Mesodermal cell (in vitro differentiated cells): Measurements from ENCODE around the gene WFDC10A.
"Not testable (repeated sequence)": the region's sequence is repeated elsewhere in the genome, so short reads cannot be mapped to it uniquely, and the experiment has no call there.

ENCODE experiments used
- H3K27ac ChIP-seq: 2 replicates; pipeline ENCODE4 v1.7.0; 2013; ENCODE audit warnings: mild to moderate bottlenecking, low read depth, low read length, moderate library complexity; ENCODE audit not compliant: severe bottlenecking
- H3K36me3 ChIP-seq: 2 replicates; pipeline ENCODE4 v1.7.1; 2013; ENCODE audit warnings: mild to moderate bottlenecking, low read length, moderate library complexity; ENCODE audit not compliant: control insufficient read depth, insufficient read depth
- H3K4me1 ChIP-seq: one replicate; pipeline ENCODE4 v1.7.1; 2013; ENCODE audit warnings: mild to moderate bottlenecking, low read length; ENCODE audit not compliant: insufficient read depth, control insufficient read depth, poor library complexity, severe bottlenecking
- H3K4me3 ChIP-seq: 2 replicates; pipeline ENCODE4 v1.7.0; 2013; ENCODE audit warnings: low read length, control low read depth, mild to moderate bottlenecking; ENCODE audit not compliant: insufficient read depth, poor library complexity, severe bottlenecking; ENCODE audit errors: extremely low read depth
- H3K9me3 ChIP-seq: 2 replicates; pipeline ENCODE4 v1.7.1; 2013; ENCODE audit warnings: mild to moderate bottlenecking, low read length, moderate library complexity; ENCODE audit not compliant: control insufficient read depth
- WGBS, 2 experiments: methylation state at CpG; one replicate each; pipeline ENCODE4 v1.1.5; 2013; ENCODE audit warnings: missing lambda C conversion rate in 2 of 2; ENCODE audit not compliant: insufficient coverage in 2 of 2; 5-methylcytosine and 5-hydroxymethylcytosine counted together

Gene WFDC10A

DNA sequence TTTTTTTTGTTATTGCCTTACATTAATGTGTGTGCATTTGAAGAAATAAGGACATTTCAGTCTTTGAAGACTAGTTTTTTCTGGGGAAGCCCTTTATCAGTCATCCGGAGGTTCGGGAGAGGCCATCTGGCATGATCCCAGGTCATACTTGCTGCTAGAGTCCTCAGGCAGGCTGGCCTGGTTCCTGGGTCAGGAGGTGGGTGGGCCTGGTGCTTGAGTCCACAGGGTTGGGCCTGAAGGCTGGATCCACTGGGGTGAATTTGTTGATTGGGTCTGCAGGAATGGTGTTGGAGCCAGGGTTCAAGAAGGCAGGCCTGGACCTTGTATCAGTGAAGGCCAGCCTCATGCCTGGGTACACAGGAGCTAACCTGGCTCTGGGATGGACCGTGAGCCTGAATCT is 17.3 kb downstream of the WFDC10A start:
- Histone ChIP-seq H3K4me3 (no peak overlapping the region), H3K4me1 (no peaks in the 10 kb centered on the region), H3K27ac (no peak overlapping the region), H3K36me3 (no peaks in the 10 kb centered on the region), H3K9me3 (no peaks in the 10 kb centered on the region)
- WGBS, 2 experiments = 87 to 98% methylated on average over 3 of the region's 3 CpGs

DNA sequence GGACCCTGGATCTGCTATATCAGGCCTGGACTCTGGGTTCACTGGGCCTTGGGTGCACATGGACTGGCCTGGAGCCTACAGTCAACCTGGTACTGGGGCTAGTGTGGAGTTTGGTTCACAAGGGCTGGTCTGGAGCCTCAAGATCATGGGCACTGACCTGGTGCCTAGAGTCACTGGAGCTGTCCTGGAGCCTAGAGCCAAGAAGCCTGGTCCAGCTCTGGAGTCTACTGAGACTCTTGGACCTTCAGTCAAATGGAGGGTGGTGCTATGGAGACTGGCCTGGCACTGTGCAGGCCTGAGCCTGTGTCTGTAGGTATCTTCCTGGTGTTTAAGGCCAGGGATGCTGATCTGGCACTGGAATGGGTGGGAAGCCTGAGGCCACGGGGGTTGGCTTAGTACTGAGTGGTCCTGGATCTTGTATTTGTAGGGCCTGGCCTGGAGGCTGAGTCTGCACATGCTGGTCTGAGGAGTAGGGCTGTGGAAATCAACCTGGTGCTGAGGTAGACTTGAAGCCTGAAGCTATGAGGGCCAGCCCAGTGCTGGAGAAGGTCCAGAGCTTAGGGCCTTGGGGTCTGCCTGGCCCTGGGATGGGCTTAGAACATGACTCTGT is 18.0 kb downstream of the WFDC10A start:
- Histone ChIP-seq H3K4me1 (no peaks in the 10 kb centered on the region), H3K36me3 (no peaks in the 10 kb centered on the region), H3K4me3 (no peak overlapping the region), H3K27ac (no peak overlapping the region), H3K9me3 (no peaks in the 10 kb centered on the region)
- WGBS, 2 experiments = 83 to 89% methylated on average over 1 of the region's 1 CpG

DNA sequence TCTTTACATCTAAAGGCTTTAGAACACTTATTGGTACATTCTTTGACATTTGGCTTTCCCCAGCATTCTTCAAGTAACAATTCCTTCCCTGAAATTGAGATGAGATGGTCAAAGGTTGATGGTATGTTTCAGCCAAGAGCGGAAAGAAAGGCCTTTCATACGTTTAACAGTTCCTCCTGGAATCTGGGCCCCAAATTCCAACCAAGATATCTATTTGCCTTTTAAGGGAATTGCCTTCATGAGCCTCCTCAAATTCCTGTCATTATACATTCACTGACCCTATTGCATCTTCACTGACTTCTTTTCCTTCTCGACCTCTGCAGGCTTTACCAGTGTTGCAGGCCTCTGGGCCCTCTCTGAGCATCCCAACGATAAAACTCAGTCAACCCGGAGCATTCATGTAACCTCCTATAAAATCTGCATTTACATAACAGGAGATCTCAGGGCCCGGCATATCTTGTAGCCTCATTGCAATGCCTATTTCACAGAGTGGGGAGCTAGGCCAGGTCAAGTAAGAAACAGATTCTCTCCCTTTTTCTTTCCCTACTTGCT is 19.8 kb downstream of the WFDC10A start:
- no peaks in the 10 kb centered on the region for H3K9me3 ChIP-seq
- 87 to 89% methylated on average over 5 to 6 of the region's 6 CpGs for WGBS, 2 experiments
- no peak overlapping the region for H3K27ac ChIP-seq
- H3K36me3 ChIP-seq = no peaks in the 10 kb centered on the region
- no peaks in the 10 kb centered on the region for H3K4me1 ChIP-seq
- no peak overlapping the region for H3K4me3 ChIP-seq

DNA sequence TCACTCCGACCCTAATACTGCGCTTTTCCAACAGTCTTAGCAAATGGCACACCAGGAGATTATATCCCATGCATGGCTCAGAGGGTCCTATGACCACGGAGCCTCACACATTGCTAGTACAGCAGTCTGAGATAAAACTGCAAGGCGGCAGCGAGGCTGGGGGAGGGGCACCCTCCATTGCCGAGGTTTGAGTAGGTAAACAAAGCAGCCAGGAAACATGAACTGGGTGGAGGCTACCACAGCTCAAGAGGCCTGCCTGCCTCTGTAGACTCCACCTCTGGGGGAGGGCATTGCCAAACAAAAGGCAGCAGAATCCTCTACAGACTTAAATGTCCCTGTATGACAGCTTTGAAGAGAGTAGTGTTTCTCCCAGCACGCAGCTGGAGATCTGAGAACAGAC is 22.2 kb downstream of the WFDC10A start:
- not testable (repeated sequence) for H3K4me1 ChIP-seq, H3K4me3 ChIP-seq, H3K36me3 ChIP-seq, H3K27ac ChIP-seq, H3K9me3 ChIP-seq
- 85 to 86% methylated on average over 5 to 7 of the region's 7 CpGs for WGBS, 2 experiments

DNA sequence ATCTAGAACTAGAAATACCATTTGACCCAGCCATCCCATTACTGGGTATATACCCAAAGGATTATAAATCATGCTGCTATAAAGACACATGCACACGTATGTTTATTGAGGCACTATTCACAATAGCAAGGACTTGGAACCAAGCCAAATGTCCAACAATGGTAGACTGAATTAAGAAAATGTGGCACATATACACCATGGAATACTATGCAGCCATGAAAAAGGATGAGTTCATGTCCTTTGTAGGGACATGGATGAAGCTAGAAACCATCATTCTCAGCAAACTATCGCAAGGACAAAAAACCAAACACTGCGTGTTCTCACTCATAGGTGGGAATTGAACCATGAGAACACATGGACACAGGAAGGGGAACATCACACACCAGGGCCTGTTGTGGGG is 27.5 kb downstream of the WFDC10A start:
- not testable (repeated sequence) for H3K36me3 ChIP-seq, H3K4me3 ChIP-seq, H3K9me3 ChIP-seq, H3K4me1 ChIP-seq, H3K27ac ChIP-seq
- WGBS, 2 experiments = no CpG with 5 or more reads among the region's 3 CpGs

DNA sequence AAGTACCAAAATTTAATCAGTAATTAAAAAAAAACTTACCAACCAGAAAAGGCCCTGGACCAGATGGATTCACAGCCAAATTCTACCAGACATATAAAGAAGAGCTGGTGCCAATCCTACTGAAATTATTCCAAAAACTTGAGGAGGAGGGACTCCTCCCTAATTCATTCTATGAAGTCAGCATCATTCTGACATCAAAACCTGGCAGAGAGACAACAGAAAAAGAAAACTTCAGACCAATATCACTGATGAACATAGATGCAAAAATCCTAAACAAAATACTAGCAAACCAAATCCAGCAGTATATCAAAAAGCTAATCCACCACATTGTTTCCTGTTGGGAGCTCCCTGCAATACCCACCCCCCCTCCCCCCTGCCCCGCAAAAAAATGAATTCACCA is 40.6 kb downstream of the WFDC10A start, which contains the start of gene WFDC11:
WFDC11 (minus strand) TSS at position 101 of the 400 bp plus-strand sequence. CDS start 19,639 bp downstream, outside the sequence.
- no CpG with 5 or more reads among the region's 1 CpG for WGBS, 2 experiments
- no peak within 1 kb of the TSS for H3K4me3 ChIP-seq

DNA sequence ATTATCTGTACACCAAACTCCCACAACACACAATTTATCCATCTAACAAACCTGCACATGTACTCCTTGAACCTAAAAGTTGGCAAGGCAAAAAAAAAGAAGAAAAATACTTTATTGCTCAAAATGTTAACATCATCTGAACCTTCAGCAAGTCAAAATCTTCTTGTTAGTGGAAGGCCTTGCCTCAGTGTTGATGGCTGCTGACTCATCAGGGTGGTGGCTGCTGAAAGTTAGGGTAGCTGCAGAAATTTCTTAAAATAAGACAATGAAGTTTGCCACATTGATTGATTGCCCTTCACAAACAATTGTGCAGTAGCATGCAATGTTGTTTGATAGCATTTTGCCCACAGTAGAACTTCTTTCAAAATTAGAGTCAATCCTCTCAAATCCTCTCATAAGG is 43.2 kb downstream of the WFDC10A start:
- H3K4me1 ChIP-seq = no peaks in the 10 kb centered on the region
- no peak overlapping the region for H3K27ac ChIP-seq
- H3K4me3 ChIP-seq = no peak overlapping the region
- H3K9me3 ChIP-seq = no peaks in the 10 kb centered on the region
- H3K36me3 ChIP-seq = no peaks in the 10 kb centered on the region

More for the DNA sequence above, 40.6 kb downstream of the WFDC10A start, which contains the start of gene WFDC11:
- Histone ChIP-seq H3K4me1 (no peaks in the 10 kb centered on the region), H3K9me3 (no peaks in the 10 kb centered on the region), H3K36me3 (no peaks in the 10 kb centered on the region), H3K27ac (no peak within 1 kb of the TSS)

DNA sequence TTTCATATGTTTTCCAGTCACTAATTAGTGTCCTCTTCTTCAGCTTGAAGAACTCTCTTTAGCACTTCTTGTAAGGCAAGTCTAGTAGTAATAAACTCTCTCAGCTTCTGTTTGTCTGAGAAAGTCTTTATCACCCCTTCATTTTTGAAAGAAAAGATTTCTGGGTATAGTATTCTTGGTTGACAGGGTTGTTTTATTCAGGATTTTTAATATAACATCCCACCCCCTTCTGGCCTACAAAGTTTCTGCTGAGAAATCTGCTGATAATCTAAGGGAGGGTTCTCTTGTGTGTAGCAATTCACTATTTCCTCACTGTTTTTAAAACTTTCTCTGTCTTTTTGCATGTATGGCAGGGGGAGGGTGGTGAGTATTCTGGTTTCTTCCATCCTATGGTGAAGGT is 50.1 kb downstream of the WFDC10A start:
- Histone ChIP-seq H3K27ac (no peak overlapping the region), H3K9me3 (peaks cover 16% of the 10 kb centered on the region), H3K36me3 (no peaks in the 10 kb centered on the region), H3K4me1 (no peaks in the 10 kb centered on the region), H3K4me3 (no peak overlapping the region)
